Thyroid gland (tissue), 4 donors: ENCODE data around the gene HPRT1. TPM values are rescaled to one million over a fixed set of nuclear protein-coding genes. Genes with fewer than 3 reads are reported as not detected.
A peak's percentile ranks its signal among the peaks of the same experiment; 100 is the strongest.

Experiments
- DNase-seq, 2 donors: peaks; one replicate each; pipeline ENCODE4 v3.0.0-alpha.2; 2019
- H3K27ac ChIP-seq, 3 donors: fragments of 200-600 bp; sonication (generic); 1 replicate in 2 of 3; 2 replicates in 1 of 3; pipeline ENCODE4 v1.5.1; 2016 to 2019; ENCODE audit warnings: mild to moderate bottlenecking in 1 of 3, moderate library complexity in 1 of 3
- H3K27me3 ChIP-seq: fragments of 200-600 bp; sonication (generic); one replicate; pipeline ENCODE4 v1.5.1; 2019
- H3K36me3 ChIP-seq, 2 donors: fragments of 200-600 bp; sonication (generic); one replicate each; pipeline ENCODE4 v1.5.1; 2016 to 2019
- H3K4me1 ChIP-seq, 2 donors: fragments of 200-600 bp; sonication (generic); one replicate each; pipeline ENCODE4 v1.5.1; 2017 to 2019
- H3K4me3 ChIP-seq, 3 donors: fragments of 200-600 bp; sonication (generic); replicated peaks in 1 of 3; 1 replicate in 2 of 3; 2 replicates in 1 of 3; pipeline ENCODE4 v1.5.1; 2016; ENCODE audit warnings: mild to moderate bottlenecking in 1 of 3
- H3K9me3 ChIP-seq: fragments of 200-600 bp; sonication (generic); one replicate; pipeline ENCODE4 v1.5.1; 2017
- POLR2A ChIP-seq, 2 donors: fragments of 450-650 bp; IDR thresholded peaks; one replicate each; pipeline ENCODE4 v1.6.1; 2017; ENCODE audit warnings: antibody characterized with exemption in 2 of 2, mild to moderate bottlenecking in 2 of 2, moderate library complexity in 1 of 2
- WGBS, 2 donors: methylation state at CpG; one replicate each; pipeline ENCODE4 v1.1.5; 2017; 5-methylcytosine and 5-hydroxymethylcytosine counted together
- intact Hi-C: fragments of 100-400 bp; cut with DNase I; formaldehyde crosslinking; loops from one replicate; pipeline ENCODE4 v1.15.1; 2023
- total RNA-seq, 4 donors: library from RNA; depleted of rRNA; stranded (reverse); fragments of >200 nt; gene quantifications; one replicate each; pipeline ENCODE4 v1.2.3, GENCODE V29; 2016
- TF ChIP-seq, protein P1 (sequence below), 6 experiments: fragments of 200-600 bp in 3 of 6; fragments of 450-650 bp in 3 of 6; sonication (generic) in 3 of 6; IDR thresholded peaks; one replicate each; pipeline ENCODE4 v1.5.1; 2016 to 2019; ENCODE audit warnings: antibody characterized with exemption in 6 of 6, mild to moderate bottlenecking in 2 of 6, inconsistent platforms in 1 of 6, moderate library complexity in 1 of 6

Gene HPRT1
- total RNA-seq, 4 donors from 2014 or later, result 13.4 to 29.2 (median 21.2) TPM

- TF ChIP-seq, protein P1, sequence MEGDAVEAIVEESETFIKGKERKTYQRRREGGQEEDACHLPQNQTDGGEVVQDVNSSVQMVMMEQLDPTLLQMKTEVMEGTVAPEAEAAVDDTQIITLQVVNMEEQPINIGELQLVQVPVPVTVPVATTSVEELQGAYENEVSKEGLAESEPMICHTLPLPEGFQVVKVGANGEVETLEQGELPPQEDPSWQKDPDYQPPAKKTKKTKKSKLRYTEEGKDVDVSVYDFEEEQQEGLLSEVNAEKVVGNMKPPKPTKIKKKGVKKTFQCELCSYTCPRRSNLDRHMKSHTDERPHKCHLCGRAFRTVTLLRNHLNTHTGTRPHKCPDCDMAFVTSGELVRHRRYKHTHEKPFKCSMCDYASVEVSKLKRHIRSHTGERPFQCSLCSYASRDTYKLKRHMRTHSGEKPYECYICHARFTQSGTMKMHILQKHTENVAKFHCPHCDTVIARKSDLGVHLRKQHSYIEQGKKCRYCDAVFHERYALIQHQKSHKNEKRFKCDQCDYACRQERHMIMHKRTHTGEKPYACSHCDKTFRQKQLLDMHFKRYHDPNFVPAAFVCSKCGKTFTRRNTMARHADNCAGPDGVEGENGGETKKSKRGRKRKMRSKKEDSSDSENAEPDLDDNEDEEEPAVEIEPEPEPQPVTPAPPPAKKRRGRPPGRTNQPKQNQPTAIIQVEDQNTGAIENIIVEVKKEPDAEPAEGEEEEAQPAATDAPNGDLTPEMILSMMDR (IDR thresholded peaks at IDR 0.05), result no peak
- TF ChIP-seq POLR2A (IDR thresholded peaks at IDR 0.05), result no peak
- WGBS, 2 donors, result 8% methylated on average over 1 to 2 of the region's 2 CpGs
- H3K9me3 ChIP-seq, result no peaks in the 10 kb centered on the region
- no peaks in the 10 kb centered on the region for H3K27me3 ChIP-seq
- peaks cover 23 to 25% of the 10 kb centered on the region in 2 donors for H3K4me1 ChIP-seq
- peak overlapping the region in 2 of 3 donors; percentile 17 to 32 for H3K27ac ChIP-seq
- intact Hi-C loops, result no loop called here
- DNase-seq, result peak; percentile 59
- no peak overlapping the region for H3K4me3 ChIP-seq
- H3K36me3 ChIP-seq, result no peaks in the 10 kb centered on the region
These were observed 82.5 kb downstream of the HPRT1 start for GRCh38 chrX:134542485-134542884.

- Histone ChIP-seq H3K4me3 (no peak overlapping the region), H3K9me3 (no peaks in the 10 kb centered on the region), H3K27ac (no peak overlapping the region), H3K27me3 (no peaks in the 10 kb centered on the region), H3K4me1 (peaks cover 17% of the 10 kb centered on the region in 2 donors), H3K36me3 (no peaks in the 10 kb centered on the region)
- 49 to 62% methylated on average over 3 of the region's 3 CpGs for WGBS, 2 donors
- TF ChIP-seq, protein P1 (IDR thresholded peaks at IDR 0.05), result no peak
- no peak for TF ChIP-seq POLR2A (IDR thresholded peaks at IDR 0.05)
- no peak for DNase-seq
- intact Hi-C loops, result no loop called here
These were observed 83.3 kb downstream of the HPRT1 start for GRCh38 chrX:134543288-134543687.

GRCh38 chrX:134544135-134544512 is 84.2 kb downstream of the HPRT1 start:
- no peaks in the 10 kb centered on the region for H3K27me3 ChIP-seq
- intact Hi-C loops, result no loop called here

DNA sequence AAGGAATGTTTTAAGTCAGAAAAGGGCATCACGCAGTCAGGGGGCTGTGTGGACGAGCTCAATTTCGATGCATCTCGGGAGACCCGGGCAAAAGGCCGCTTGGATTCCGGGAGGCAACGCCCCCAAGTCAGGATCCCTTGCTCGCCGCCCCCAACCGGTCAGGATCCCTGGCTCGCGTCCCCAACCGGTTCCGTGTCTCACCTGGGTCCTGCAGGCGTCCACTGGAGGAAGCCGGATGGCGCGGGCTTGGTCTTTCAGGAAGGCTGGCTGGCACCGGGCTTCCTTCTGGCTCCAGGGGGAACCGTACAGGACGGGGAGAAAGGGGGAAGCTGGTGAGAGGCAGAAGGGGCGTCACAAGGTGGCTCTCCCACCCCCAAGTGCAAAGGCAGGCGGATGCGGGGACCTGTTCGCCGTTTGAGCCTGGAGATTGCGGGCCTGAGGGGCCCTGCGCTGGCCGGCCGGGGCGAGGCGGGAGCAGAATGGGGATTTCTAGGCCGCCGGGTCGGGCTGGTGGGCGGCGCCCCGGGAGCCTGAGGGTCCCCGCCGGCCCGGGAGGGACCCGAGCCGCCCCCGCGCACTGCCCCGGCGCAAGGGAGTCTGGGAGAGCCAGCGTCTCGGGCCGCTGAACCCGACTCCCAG is 84.7 kb downstream of the HPRT1 start:
- Histone ChIP-seq H3K27ac (peak overlapping the region; percentile 52 to 71 (median 71)), H3K27me3 (no peaks in the 10 kb centered on the region), H3K9me3 (no peaks in the 10 kb centered on the region), H3K36me3 (no peaks in the 10 kb centered on the region), H3K4me3 (peak overlapping the region in 2 of 3 donors; percentile 5 to 30), H3K4me1 (peaks cover 13 to 17% of the 10 kb centered on the region in 2 donors)
- 7 to 13% methylated on average over 3 to 8 of the region's 52 CpGs for WGBS, 2 donors
- intact Hi-C loops, result no loop called here
- DNase-seq, result peak; percentile 65 to 77
- TF ChIP-seq POLR2A (IDR thresholded peaks at IDR 0.05), result peak in 1 of 2 donors; percentile 57
- TF ChIP-seq, protein P1 (IDR thresholded peaks at IDR 0.05), result no peak

More at GRCh38 chrX:134544135-134544512, 84.2 kb downstream of the HPRT1 start:
- DNase-seq, result no peak
- WGBS, 2 donors, result 47 to 55% methylated on average over 6 of the region's 6 CpGs
- Histone ChIP-seq H3K36me3 (no peaks in the 10 kb centered on the region), H3K27ac (peak overlapping the region in 2 of 3 donors; percentile 71), H3K9me3 (no peaks in the 10 kb centered on the region), H3K4me1 (peaks cover 13 to 17% of the 10 kb centered on the region in 2 donors), H3K4me3 (peak overlapping the region in 1 of 3 donors; percentile 30)
- TF ChIP-seq, protein P1 (IDR thresholded peaks at IDR 0.05), result no peak

GRCh38 chrX:134545510-134545909 is 85.5 kb downstream of the HPRT1 start:
- TF ChIP-seq POLR2A (IDR thresholded peaks at IDR 0.05), result no peak
- TF ChIP-seq, protein P1 (IDR thresholded peaks at IDR 0.05), result no peak
- 86% methylated on average over 20 of the region's 20 CpGs; no CpG with 5 or more reads in 1 of the 2 donors for WGBS, 2 donors

More at GRCh38 chrX:134545510-134545909, 85.5 kb downstream of the HPRT1 start:
- H3K4me3 ChIP-seq, result no peak overlapping the region
- H3K36me3 ChIP-seq, result no peaks in the 10 kb centered on the region
- peak overlapping the region in 1 of 3 donors; percentile 71 for H3K27ac ChIP-seq
- intact Hi-C loops, result no loop called here
- DNase-seq, result no peak
- no peaks in the 10 kb centered on the region for H3K27me3 ChIP-seq
- peaks cover 13 to 17% of the 10 kb centered on the region in 2 donors for H3K4me1 ChIP-seq
- H3K9me3 ChIP-seq, result no peaks in the 10 kb centered on the region
